GM19455 (cell line): ENCODE measurements around the gene ZNF552.
"Not testable (repeated sequence)": the region's sequence is repeated elsewhere in the genome, so short reads cannot be mapped to it uniquely, and the experiment has no call there.

Experiments used
- ATAC-seq: cut with Tn5 transposase; IDR thresholded peaks from one replicate; pipeline ENCODE4 v1.9.1; 2021; ENCODE audit not compliant: unreplicated experiment

The ZNF552 gene

GRCh38 chr19:57819475-57820148, 4.9 kb upstream of the ZNF552 start:
- ATAC-seq, result peak; percentile 83

GRCh38 chr19:57818378-57818777, 3.7 kb upstream of the ZNF552 start:
- ATAC-seq, result no peak

GRCh38 chr19:57817976-57818375, 3.3 kb upstream of the ZNF552 start:
- ATAC-seq, result no peak

GRCh38 chr19:57816652-57817051, 1.9 kb upstream of the ZNF552 start:
- no peak for ATAC-seq

GRCh38 chr19:57815247-57816075, 748 bp upstream of the ZNF552 start:
- ATAC-seq, result no peak

GRCh38 chr19:57813919-57814504, 701 bp downstream of the ZNF552 start:
- no peak for ATAC-seq

GRCh38 chr19:57812975-57813820, 1.5 kb downstream of the ZNF552 start:
- ATAC-seq, result not testable (repeated sequence)

- ATAC-seq, result no peak
Observed at GRCh38 chr19:57812226-57812625, 2.5 kb downstream of the ZNF552 start.

GRCh38 chr19:57810410-57811295, 4.1 kb downstream of the ZNF552 start:
- not testable (repeated sequence) for ATAC-seq

GRCh38 chr19:57807541-57807940, 7.2 kb downstream of the ZNF552 start:
- ATAC-seq, result no peak

- ATAC-seq, result no peak
Observed at GRCh38 chr19:57803594-57804325, 11.0 kb downstream of the ZNF552 start.

GRCh38 chr19:57803265-57803593, 11.5 kb downstream of the ZNF552 start:
- ATAC-seq, result no peak

GRCh38 chr19:57802269-57802668, 12.4 kb downstream of the ZNF552 start:
- no peak for ATAC-seq

GRCh38 chr19:57800696-57801095, 14.0 kb downstream of the ZNF552 start:
- ATAC-seq, result no peak

- ATAC-seq, result not testable (repeated sequence)
Observed at GRCh38 chr19:57796580-57796979, 18.1 kb downstream of the ZNF552 start.

- no peak for ATAC-seq
Observed at GRCh38 chr19:57789288-57789687, 25.4 kb downstream of the ZNF552 start.

- no peak for ATAC-seq
Observed at GRCh38 chr19:57788114-57788692, 26.5 kb downstream of the ZNF552 start.

GRCh38 chr19:57786906-57787305, 27.8 kb downstream of the ZNF552 start:
- ATAC-seq, result no peak

GRCh38 chr19:57786286-57786685, 28.4 kb downstream of the ZNF552 start:
- no peak for ATAC-seq
